ENCODE results near the gene SORCS1.

SORCS1 gene

DNA sequence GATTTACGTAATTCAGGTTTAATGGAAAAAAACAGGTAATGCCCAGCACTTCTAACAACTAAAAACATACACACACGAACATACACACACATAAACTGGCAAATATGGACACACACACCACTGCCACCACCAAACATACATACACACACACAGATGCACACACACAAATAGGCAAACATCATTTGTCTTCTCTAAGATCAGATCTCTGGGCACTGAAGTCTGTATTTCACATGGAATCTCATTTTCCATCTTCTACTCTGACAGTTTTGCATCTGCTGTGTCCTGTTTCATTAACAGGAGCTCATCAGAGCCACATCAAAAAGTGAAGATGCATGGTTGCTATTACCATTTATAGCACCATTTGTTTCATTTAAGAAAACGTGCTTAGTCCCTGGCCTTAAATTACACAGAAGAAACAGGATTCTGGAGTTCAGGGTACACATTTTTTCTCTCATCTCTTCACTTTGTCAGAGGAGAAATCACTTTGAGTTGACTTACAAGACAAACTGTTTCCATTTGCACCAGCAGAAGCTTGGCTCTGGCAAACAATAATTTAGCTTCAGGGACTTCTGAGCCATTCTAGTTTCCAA lies 165.3 kb downstream of the SORCS1 start:
- DNase-seq (ENCODE audit: low read depth): no peak
- TF ChIP-seq, protein P1, sequence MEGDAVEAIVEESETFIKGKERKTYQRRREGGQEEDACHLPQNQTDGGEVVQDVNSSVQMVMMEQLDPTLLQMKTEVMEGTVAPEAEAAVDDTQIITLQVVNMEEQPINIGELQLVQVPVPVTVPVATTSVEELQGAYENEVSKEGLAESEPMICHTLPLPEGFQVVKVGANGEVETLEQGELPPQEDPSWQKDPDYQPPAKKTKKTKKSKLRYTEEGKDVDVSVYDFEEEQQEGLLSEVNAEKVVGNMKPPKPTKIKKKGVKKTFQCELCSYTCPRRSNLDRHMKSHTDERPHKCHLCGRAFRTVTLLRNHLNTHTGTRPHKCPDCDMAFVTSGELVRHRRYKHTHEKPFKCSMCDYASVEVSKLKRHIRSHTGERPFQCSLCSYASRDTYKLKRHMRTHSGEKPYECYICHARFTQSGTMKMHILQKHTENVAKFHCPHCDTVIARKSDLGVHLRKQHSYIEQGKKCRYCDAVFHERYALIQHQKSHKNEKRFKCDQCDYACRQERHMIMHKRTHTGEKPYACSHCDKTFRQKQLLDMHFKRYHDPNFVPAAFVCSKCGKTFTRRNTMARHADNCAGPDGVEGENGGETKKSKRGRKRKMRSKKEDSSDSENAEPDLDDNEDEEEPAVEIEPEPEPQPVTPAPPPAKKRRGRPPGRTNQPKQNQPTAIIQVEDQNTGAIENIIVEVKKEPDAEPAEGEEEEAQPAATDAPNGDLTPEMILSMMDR (IDR thresholded peaks at IDR 0.05; ENCODE audit: control insufficient read depth, extremely low read depth, insufficient read depth): no peak
- H3K4me3 ChIP-seq (ENCODE audit: low read depth, low read length): no peak overlapping the region

DNA sequence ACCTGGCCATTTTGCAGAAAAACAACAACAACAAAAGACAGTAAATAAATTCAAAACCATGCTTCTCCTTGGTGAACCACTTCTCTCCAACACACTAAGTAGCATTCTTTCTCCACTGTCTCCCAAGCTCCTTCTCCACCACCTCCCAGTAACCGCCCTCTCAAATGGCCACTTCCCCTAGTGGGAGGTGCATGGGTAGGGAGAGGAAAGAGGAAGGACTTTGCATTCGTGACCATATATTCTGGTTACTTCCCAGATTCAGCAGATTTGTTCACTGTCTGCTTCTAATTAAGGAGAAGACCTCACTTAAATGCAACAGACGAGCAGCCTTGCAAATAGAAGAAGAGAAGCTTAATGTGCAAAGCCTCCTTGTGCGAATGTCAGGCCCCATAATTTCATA lies 166.8 kb downstream of the SORCS1 start:
- DNase-seq (ENCODE audit: low read depth): no peak
- H3K4me3 ChIP-seq (ENCODE audit: low read depth, low read length): no peak overlapping the region
- TF ChIP-seq, protein P1 (IDR thresholded peaks at IDR 0.05; ENCODE audit: control insufficient read depth, extremely low read depth, insufficient read depth): no peak

DNA sequence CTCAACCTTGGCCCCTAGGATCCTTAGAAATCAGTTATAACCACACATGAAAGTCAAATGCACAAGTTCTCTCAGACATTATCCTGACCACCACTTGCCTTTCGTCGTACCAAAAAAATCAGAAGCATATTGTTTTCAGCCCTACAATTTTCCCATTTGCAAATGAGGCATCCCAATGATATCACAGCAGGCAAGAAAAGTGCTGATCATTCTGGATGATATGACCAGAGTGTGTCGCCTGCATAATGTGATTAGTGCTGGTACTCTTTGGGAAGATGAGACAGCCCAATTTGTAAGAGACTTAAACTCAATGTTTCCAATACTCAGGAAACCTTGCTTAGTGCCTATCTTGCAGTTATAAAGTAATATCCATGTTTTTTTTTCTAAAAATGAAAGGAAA lies 168.0 kb downstream of the SORCS1 start:
- TF ChIP-seq, protein P1 (IDR thresholded peaks at IDR 0.05; ENCODE audit: control insufficient read depth, extremely low read depth, insufficient read depth): no peak
- DNase-seq (ENCODE audit: low read depth): no peak
- no peak overlapping the region for H3K4me3 ChIP-seq (ENCODE audit: low read depth, low read length)

DNA sequence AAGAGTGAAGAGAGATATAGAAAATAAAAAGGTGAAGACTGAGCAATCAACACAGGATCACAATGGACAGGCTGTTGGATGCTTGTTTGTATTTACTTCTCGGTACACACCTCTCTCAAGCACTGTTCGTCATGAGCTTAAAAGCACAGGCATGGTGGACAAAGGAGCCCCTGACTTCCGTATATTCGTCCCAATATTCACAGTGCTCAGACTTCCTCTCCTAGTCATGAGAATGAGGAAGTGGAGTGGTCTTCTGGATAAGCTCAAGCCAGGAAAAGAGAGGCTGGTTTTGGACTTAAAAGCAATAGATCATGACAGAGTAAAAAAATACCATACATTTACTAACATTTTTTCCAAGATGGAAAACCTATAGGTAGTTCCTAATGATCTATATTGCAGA lies 172.5 kb downstream of the SORCS1 start:
- no peak overlapping the region for H3K4me3 ChIP-seq (ENCODE audit: low read depth, low read length)
- TF ChIP-seq, protein P1 (IDR thresholded peaks at IDR 0.05; ENCODE audit: control insufficient read depth, extremely low read depth, insufficient read depth): no peak
- DNase-seq (ENCODE audit: low read depth): no peak

DNA sequence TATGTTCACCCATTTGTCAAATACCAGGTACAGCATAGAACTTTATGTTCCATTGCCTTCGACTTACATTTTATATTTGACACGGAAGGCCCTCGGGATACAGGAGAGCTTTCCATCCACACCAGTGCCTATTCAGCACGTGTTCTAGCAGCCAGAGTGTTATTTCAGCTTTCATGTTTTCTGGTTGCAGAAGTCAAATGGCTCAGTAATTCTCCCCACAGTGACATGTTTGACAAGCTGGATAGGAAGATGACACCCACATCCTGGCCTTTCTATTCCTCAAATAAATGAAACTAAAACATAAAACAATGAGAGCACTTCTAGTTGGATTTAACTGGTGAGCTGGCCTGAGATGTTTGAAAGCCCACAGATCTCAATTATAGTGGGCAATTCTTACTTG lies 173.4 kb downstream of the SORCS1 start:
- TF ChIP-seq, protein P1 (IDR thresholded peaks at IDR 0.05; ENCODE audit: control insufficient read depth, extremely low read depth, insufficient read depth): no peak
- H3K4me3 ChIP-seq (ENCODE audit: low read depth, low read length): no peak overlapping the region
- DNase-seq (ENCODE audit: low read depth): no peak

DNA sequence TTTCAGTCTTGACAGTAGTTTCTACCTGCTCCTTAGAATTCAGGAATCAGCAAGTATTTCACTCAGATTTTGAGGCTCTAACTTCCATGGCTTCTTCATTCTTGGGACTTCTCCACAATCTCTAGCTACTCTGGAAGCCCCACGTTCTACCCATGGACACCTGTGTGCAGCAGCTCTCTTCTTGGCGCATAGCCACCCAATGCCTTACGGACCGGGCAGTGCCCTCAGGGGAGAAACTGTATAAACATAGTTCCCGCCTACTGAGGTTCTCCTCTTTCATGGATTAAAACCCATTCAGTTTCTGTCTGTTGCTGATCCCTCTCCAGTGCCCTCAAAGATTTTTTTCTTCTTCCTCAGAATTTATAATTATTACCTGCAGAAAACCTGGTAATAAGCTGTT lies 177.1 kb downstream of the SORCS1 start:
- no peak for DNase-seq (ENCODE audit: low read depth)
- no peak overlapping the region for H3K4me3 ChIP-seq (ENCODE audit: low read depth, low read length)
- TF ChIP-seq, protein P1 (IDR thresholded peaks at IDR 0.05; ENCODE audit: control insufficient read depth, extremely low read depth, insufficient read depth): no peak

DNA sequence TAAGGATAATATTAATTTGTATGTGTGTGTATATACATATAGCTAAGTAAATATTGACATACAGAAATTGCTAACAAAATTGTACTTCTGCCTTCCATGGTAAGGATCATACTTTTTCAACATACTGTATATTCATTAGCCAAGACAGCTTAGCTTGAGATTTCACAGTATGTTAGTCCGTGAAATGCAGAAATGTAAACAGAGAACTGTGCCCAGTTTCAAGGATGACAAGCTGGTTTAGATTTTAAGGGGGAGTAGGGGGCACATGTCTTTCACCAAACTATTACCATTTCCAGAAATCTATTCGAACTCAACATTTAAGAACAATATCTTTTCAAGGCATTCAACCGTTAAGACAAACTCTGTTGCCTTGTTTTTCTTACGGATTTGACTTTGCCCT lies 182.2 kb downstream of the SORCS1 start:
- TF ChIP-seq, protein P1 (IDR thresholded peaks at IDR 0.05; ENCODE audit: control insufficient read depth, extremely low read depth, insufficient read depth): no peak
- DNase-seq (ENCODE audit: low read depth): no peak

More for the DNA sequence above, 182.2 kb downstream of the SORCS1 start:
- H3K4me3 ChIP-seq (ENCODE audit: low read depth, low read length): no peak overlapping the region

Measured in LNCaP clone FGC (cell line).